HepG2 (cell line): ENCODE data around the gene GFPT1. TPM values are rescaled to one million over a fixed set of nuclear protein-coding genes. Genes with fewer than 3 reads are reported as not detected.

ENCODE experiments used
- ATAC-seq: fragments of 200-7000 bp; cut with Tn5 transposase; 3 replicates; pipeline ENCODE4 v1.9.1; 2020; ENCODE audit warnings: mild to moderate bottlenecking, moderate library complexity
- BruUV-seq: library from RNA; stranded (reverse); fragments of 400-500 nt; replicated peaks from 2 replicates; lab custom pipeline; 2021; lab: Mats Ljungman, UMichigan
- CTCF ChIA-PET: fragments of 300-600 bp; formaldehyde crosslinking; extraction: SDS; loops from one replicate; lab custom pipeline; 2021; ENCODE audit warnings: low total read pairs, inconsistent platforms, low intra/inter-chr PET ratio; lab: Yijun Ruan, JAX
- POLR2A ChIA-PET: fragments of 350-600 bp; sonication (Branson Sonifier 250); formaldehyde crosslinking; loops from one replicate; lab custom pipeline; 2020; ENCODE audit warnings: antibody characterized with exemption, inconsistent platforms; lab: Yijun Ruan, JAX
- DNase-seq: peaks from one replicate; pipeline ENCODE4 v3.0.0-alpha.2; 2015; ENCODE audit warnings: low spot score
- FAIRE-seq: peaks from 3 replicates; lab custom pipeline; 2011; peaks lifted over from hg19 to GRCh38; lab: Jason Lieb, UNC
- H2AFZ ChIP-seq: one replicate; pipeline ENCODE4 v1.6.1; 2011; ENCODE audit warnings: low read length, inconsistent platforms
- H3K27ac ChIP-seq: fragments of 300-600 bp; 3 replicates; pipeline ENCODE4 v1.8.0; 2011; ENCODE audit warnings: mixed run types, mild to moderate bottlenecking, mixed read lengths, low read length, inconsistent platforms; ENCODE audit not compliant: insufficient read depth; ENCODE audit errors: extremely low read length
- H3K27me3 ChIP-seq, 2 experiments: fragments of 200-600 bp in 1 of 2; 2 replicates in 1 of 2; 3 replicates in 1 of 2; pipeline versions ENCODE4 v1.6.0 to v1.8.0; 2011; ENCODE audit warnings: low read length in 2 of 2, mild to moderate bottlenecking in 2 of 2, moderate library complexity in 2 of 2, inconsistent platforms in 1 of 2; ENCODE audit not compliant: insufficient read depth in 2 of 2, control insufficient read depth in 1 of 2
- H3K36me3 ChIP-seq, 2 experiments: fragments of 200-600 bp in 1 of 2; replicated peaks in 1 of 2; 2 replicates in 1 of 2; 3 replicates in 1 of 2; pipeline versions ENCODE4 v1.5.1 to v1.8.0; 2011; ENCODE audit warnings: low read length in 2 of 2, inconsistent platforms in 1 of 2; ENCODE audit not compliant: insufficient read depth in 2 of 2, control insufficient read depth in 1 of 2
- H3K4me1 ChIP-seq: 2 replicates; pipeline ENCODE4 v1.5.1; 2012; ENCODE audit warnings: low read length, inconsistent platforms; ENCODE audit not compliant: insufficient read depth
- H3K4me2 ChIP-seq: 2 replicates; pipeline ENCODE4 v1.6.0; 2011; ENCODE audit warnings: low read depth, low read length, inconsistent platforms
- H3K4me3 ChIP-seq, 3 experiments: fragments of 200-600 bp in 1 of 3; sonication (generic), shearing (Covaris generic) in 1 of 3; replicated peaks in 1 of 3; 2 replicates each; pipeline ENCODE4 v1.5.1; 2011 to 2016; ENCODE audit warnings: low read length in 3 of 3, inconsistent platforms in 2 of 3, low read depth in 2 of 3, mild to moderate bottlenecking in 2 of 3, control low read depth in 1 of 3, mixed read lengths in 1 of 3; ENCODE audit not compliant: insufficient read depth in 1 of 3
- H3K79me2 ChIP-seq: one replicate; pipeline ENCODE4 v1.6.1; 2011; ENCODE audit warnings: low read length, inconsistent platforms; ENCODE audit not compliant: insufficient read depth
- H3K9ac ChIP-seq: 2 replicates; pipeline ENCODE4 v1.6.0; 2011; ENCODE audit warnings: mild to moderate bottlenecking, low read depth, low read length, inconsistent platforms; ENCODE audit not compliant: insufficient read depth
- H3K9me3 ChIP-seq: 2 replicates; pipeline ENCODE4 v1.5.1; 2012; ENCODE audit warnings: mild to moderate bottlenecking, low read length
- H4K20me1 ChIP-seq: 2 replicates; pipeline ENCODE4 v1.6.0; 2011; ENCODE audit warnings: inconsistent platforms, mild to moderate bottlenecking, low read length, moderate library complexity; ENCODE audit not compliant: insufficient read depth
- AKAP8 ChIP-seq: sonication (generic); formaldehyde crosslinking; IDR thresholded peaks from 2 replicates; pipeline ENCODE4 v1.5.1; 2020; ENCODE audit warnings: mild to moderate bottlenecking, missing genetic modification reagents
- CC2D1A ChIP-seq: sonication (generic); formaldehyde crosslinking; IDR thresholded peaks from 2 replicates; pipeline ENCODE4 v1.8.1; 2023; ENCODE audit warnings: mild to moderate bottlenecking, missing genetic modification reagents
- ELF3 ChIP-seq: IDR thresholded peaks from 2 replicates; pipeline ENCODE4 v1.6.1; 2016; ENCODE audit warnings: missing genetic modification reagents, missing compliant biosample characterization
- FOXM1 ChIP-seq: sonication (generic); formaldehyde crosslinking; IDR thresholded peaks from 2 replicates; pipeline ENCODE4 v1.5.0; 2020; ENCODE audit warnings: missing genetic modification reagents
- HMG20A ChIP-seq: IDR thresholded peaks from 2 replicates; pipeline ENCODE4 v1.6.1; 2016; ENCODE audit warnings: borderline replicate concordance
- IRX3 ChIP-seq: sonication (generic); formaldehyde crosslinking; IDR thresholded peaks from 2 replicates; pipeline ENCODE4 v1.8.1; 2023; ENCODE audit warnings: mild to moderate bottlenecking, low read depth, missing genetic modification reagents, borderline replicate concordance
- NFE2L1 ChIP-seq: sonication (generic); formaldehyde crosslinking; IDR thresholded peaks from 2 replicates; pipeline ENCODE4 v1.4.0; 2020; ENCODE audit warnings: missing genetic modification reagents, mild to moderate bottlenecking, borderline replicate concordance
- NFYB ChIP-seq: sonication (generic); formaldehyde crosslinking; IDR thresholded peaks from 2 replicates; pipeline ENCODE4 v1.4.0; 2020; ENCODE audit warnings: missing genetic modification reagents
- NR2C2 ChIP-seq: sonication (generic); formaldehyde crosslinking; IDR thresholded peaks from 2 replicates; pipeline ENCODE4 v1.4.0; 2020; ENCODE audit warnings: missing genetic modification reagents, mild to moderate bottlenecking, moderate library complexity, borderline replicate concordance
- PLRG1 ChIP-seq: fragments of 450-650 bp; conservative IDR thresholded peaks from 2 replicates; pipeline ENCODE4 v1.6.1; 2016
- RAD21 ChIP-seq: fragments of 450-650 bp; formaldehyde crosslinking; IDR thresholded peaks from 2 replicates; pipeline ENCODE4 v1.5.0; 2020; ENCODE audit warnings: mild to moderate bottlenecking
- SMARCE1 ChIP-seq: fragments of 450-650 bp; IDR thresholded peaks from 2 replicates; pipeline ENCODE4 v1.6.1; 2017; ENCODE audit warnings: borderline replicate concordance
- SNRNP70 ChIP-seq: fragments of 200-400 bp; formaldehyde crosslinking; IDR thresholded peaks from 2 replicates; pipeline ENCODE4 v1.6.1; 2017; ENCODE audit warnings: mild to moderate bottlenecking, low read depth, low read length, moderate library complexity
- ZBTB21 ChIP-seq: sonication (generic); formaldehyde crosslinking; IDR thresholded peaks from 2 replicates; pipeline ENCODE4 v1.4.0; 2020; ENCODE audit warnings: missing genetic modification reagents
- ZFP41 ChIP-seq: sonication (generic); formaldehyde crosslinking; IDR thresholded peaks from 2 replicates; pipeline ENCODE4 v1.4.0; 2020; ENCODE audit warnings: mild to moderate bottlenecking, missing genetic modification reagents, borderline replicate concordance
- ZNF30 ChIP-seq: sonication (generic); formaldehyde crosslinking; IDR thresholded peaks from 2 replicates; pipeline ENCODE4 v1.5.0; 2020; ENCODE audit warnings: mild to moderate bottlenecking, missing genetic modification reagents
- ZNF33B ChIP-seq: sonication (generic); formaldehyde crosslinking; IDR thresholded peaks from 2 replicates; pipeline ENCODE4 v1.5.1; 2020; ENCODE audit warnings: mild to moderate bottlenecking, missing genetic modification reagents
- ZNF460 ChIP-seq: sonication (generic); formaldehyde crosslinking; IDR thresholded peaks from 2 replicates; pipeline ENCODE4 v1.5.1; 2020; ENCODE audit warnings: missing genetic modification reagents, mild to moderate bottlenecking, borderline replicate concordance
- WGBS: methylation state at CpG from one replicate; pipeline ENCODE4 v1.1.6; 2017; ENCODE audit warnings: low lambda C conversion rate; 5-methylcytosine and 5-hydroxymethylcytosine counted together
- in situ Hi-C: cut with HindIII; loops from 2 replicates; pipeline ENCODE4 v1.10.0; 2017; ENCODE audit warnings: low pct_unique_long_range_greater_than_20kb; ENCODE audit not compliant: extremely low pct_ligation_motif_present
- intact Hi-C: fragments of 100-400 bp; cut with micrococcal nuclease; formaldehyde crosslinking; loops from one replicate; pipeline ENCODE4 v1.10.0; 2022; ENCODE audit not compliant: unreplicated experiment
- polyA plus RNA-seq, 8 experiments: library from polyadenylated mRNA; depleted of rRNA in 3 of 8; stranded (reverse) in 7 of 8; unstranded in 1 of 8; fragments of >200 nt; fragmentation: Illumina TruSeq in 4 of 8; extraction: Trizol in 4 of 8; gene quantifications; 2 replicates each; pipeline versions ENCODE4 v1.2.1 to v1.2.3, GENCODE V29; 2011 to 2016; ENCODE audit warnings: low read depth in 4 of 8, missing spikeins in 1 of 8, mixed read lengths in 1 of 8; ENCODE audit not compliant: insufficient read depth in 1 of 8
- total RNA-seq, 5 experiments: library from RNA; depleted of rRNA; stranded (reverse); fragments of >200 nt; fragmentation: Illumina TruSeq; extraction: Trizol; gene quantifications; 2 replicates each; pipeline ENCODE4 v1.2.3, GENCODE V29; 2016; ENCODE audit warnings: low read depth in 1 of 5
- TF ChIP-seq, protein P1 (sequence below): sonication (generic); formaldehyde crosslinking; IDR thresholded peaks from 2 replicates; pipeline ENCODE4 v1.4.0; 2020; ENCODE audit warnings: mild to moderate bottlenecking, missing genetic modification reagents
- TF ChIP-seq, protein P2 (sequence below): sonication (generic); formaldehyde crosslinking; IDR thresholded peaks from 2 replicates; pipeline ENCODE4 v1.9.0; 2021; ENCODE audit warnings: missing genetic modification reagents, mild to moderate bottlenecking, borderline replicate concordance
- TF ChIP-seq, protein P3 (sequence below): sonication (generic); formaldehyde crosslinking; IDR thresholded peaks from 2 replicates; pipeline ENCODE4 v1.5.1; 2020; ENCODE audit warnings: missing genetic modification reagents, mild to moderate bottlenecking, borderline replicate concordance
- TF ChIP-seq, protein P4 (sequence below): sonication (generic); formaldehyde crosslinking; conservative IDR thresholded peaks from 2 replicates; pipeline ENCODE4 v1.4.0; 2020; ENCODE audit warnings: mild to moderate bottlenecking, missing genetic modification reagents, moderate library complexity

Gene GFPT1
- total and polyA plus RNA-seq, 2 of the 13 experiments (the other 11 are each of a cell fraction or from before 2014, with no cell fraction given) = 24.0 to 84.9 TPM

DNA sequence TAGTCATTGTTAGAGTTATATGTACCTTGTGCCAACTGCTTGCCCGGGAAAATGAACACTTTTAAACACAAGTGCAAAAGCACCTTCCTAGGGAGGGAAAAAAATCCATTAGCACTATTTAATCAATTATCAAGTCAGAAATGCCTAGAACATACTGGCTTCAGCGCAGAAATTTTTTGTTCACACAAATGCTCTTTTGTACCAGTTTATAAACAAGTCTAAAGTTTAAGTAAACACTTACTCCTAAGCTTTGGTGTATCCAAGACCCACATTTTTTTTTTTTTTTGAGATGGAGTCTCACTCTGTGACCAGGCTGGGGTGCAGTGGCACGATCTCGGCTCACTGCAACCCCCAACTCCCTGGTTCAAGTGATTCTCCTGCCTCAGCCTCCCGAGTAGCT is 30.6 kb downstream of the GFPT1 start:
- no peak overlapping the region for H3K9ac ChIP-seq
- ATAC-seq (peak; percentile 45), DNase-seq (peak; percentile 53), FAIRE-seq (no peak)
- no TSS peak for BruUV-seq
- H3K27ac ChIP-seq = peak overlapping the region; percentile 22
- intact Hi-C loops (no loop called here), in situ Hi-C loops (no loop called here)
- H2AFZ ChIP-seq = no peak overlapping the region
- CTCF ChIA-PET = no interaction called here
- H4K20me1 ChIP-seq = no peaks in the 10 kb centered on the region
- H3K4me3 ChIP-seq = no peak overlapping the region
- H3K4me1 ChIP-seq = peaks cover 30% of the 10 kb centered on the region
- H3K9me3 ChIP-seq = no peaks in the 10 kb centered on the region
- peaks cover 25 to 75% of the 10 kb centered on the region in 2 experiments for H3K36me3 ChIP-seq
- 78% methylated on average over 5 of the region's 5 CpGs for WGBS
- no peak overlapping the region for H3K4me2 ChIP-seq
- H3K27me3 ChIP-seq = no peaks in the 10 kb centered on the region
- H3K79me2 ChIP-seq = no peaks in the 10 kb centered on the region
- POLR2A ChIA-PET = no interaction called here
- TF ChIP-seq, protein P1, sequence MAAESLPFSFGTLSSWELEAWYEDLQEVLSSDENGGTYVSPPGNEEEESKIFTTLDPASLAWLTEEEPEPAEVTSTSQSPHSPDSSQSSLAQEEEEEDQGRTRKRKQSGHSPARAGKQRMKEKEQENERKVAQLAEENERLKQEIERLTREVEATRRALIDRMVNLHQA (CRISPR knock-in tag) = no peak
- no peak for TF ChIP-seq NR2C2
- TF ChIP-seq, protein P2, sequence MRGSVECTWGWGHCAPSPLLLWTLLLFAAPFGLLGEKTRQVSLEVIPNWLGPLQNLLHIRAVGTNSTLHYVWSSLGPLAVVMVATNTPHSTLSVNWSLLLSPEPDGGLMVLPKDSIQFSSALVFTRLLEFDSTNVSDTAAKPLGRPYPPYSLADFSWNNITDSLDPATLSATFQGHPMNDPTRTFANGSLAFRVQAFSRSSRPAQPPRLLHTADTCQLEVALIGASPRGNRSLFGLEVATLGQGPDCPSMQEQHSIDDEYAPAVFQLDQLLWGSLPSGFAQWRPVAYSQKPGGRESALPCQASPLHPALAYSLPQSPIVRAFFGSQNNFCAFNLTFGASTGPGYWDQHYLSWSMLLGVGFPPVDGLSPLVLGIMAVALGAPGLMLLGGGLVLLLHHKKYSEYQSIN = no peak
- TF ChIP-seq, protein P3, sequence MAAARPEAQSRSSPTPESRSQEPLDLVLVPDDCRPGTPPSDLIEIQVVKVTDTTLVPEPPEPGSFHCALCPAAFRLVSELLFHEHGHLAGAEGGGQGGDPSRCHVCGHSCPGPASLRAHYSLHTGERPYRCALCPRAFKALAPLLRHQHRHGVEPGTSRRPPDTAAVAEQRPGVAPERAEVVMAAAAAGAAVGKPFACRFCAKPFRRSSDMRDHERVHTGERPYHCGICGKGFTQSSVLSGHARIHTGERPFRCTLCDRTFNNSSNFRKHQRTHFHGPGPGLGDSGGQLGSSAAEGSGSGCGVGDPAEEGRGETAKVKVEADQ = no peak
- TF ChIP-seq PLRG1 = no peak
- no peak for TF ChIP-seq NFYB (CRISPR knock-in tag)
- TF ChIP-seq CC2D1A (CRISPR knock-in tag) = no peak
- no peak for TF ChIP-seq SMARCE1
- no peak for TF ChIP-seq NFE2L1 (CRISPR knock-in tag)
- no peak for TF ChIP-seq ZNF30
- TF ChIP-seq IRX3 (CRISPR knock-in tag) = no peak
- no peak for TF ChIP-seq AKAP8
- TF ChIP-seq ZNF33B (CRISPR knock-in tag) = no peak
- TF ChIP-seq ELF3 (CRISPR knock-in tag) = no peak
- TF ChIP-seq ZFP41 (CRISPR knock-in tag) = no peak
- no peak for TF ChIP-seq ZBTB21
- TF ChIP-seq SNRNP70 = no peak
- TF ChIP-seq RAD21 (CRISPR knock-in tag) = no peak
- no peak for TF ChIP-seq ZNF460
- TF ChIP-seq FOXM1 (CRISPR knock-in tag) = no peak
- no peak for TF ChIP-seq HMG20A (CRISPR knock-in tag)
- TF ChIP-seq, protein P4, sequence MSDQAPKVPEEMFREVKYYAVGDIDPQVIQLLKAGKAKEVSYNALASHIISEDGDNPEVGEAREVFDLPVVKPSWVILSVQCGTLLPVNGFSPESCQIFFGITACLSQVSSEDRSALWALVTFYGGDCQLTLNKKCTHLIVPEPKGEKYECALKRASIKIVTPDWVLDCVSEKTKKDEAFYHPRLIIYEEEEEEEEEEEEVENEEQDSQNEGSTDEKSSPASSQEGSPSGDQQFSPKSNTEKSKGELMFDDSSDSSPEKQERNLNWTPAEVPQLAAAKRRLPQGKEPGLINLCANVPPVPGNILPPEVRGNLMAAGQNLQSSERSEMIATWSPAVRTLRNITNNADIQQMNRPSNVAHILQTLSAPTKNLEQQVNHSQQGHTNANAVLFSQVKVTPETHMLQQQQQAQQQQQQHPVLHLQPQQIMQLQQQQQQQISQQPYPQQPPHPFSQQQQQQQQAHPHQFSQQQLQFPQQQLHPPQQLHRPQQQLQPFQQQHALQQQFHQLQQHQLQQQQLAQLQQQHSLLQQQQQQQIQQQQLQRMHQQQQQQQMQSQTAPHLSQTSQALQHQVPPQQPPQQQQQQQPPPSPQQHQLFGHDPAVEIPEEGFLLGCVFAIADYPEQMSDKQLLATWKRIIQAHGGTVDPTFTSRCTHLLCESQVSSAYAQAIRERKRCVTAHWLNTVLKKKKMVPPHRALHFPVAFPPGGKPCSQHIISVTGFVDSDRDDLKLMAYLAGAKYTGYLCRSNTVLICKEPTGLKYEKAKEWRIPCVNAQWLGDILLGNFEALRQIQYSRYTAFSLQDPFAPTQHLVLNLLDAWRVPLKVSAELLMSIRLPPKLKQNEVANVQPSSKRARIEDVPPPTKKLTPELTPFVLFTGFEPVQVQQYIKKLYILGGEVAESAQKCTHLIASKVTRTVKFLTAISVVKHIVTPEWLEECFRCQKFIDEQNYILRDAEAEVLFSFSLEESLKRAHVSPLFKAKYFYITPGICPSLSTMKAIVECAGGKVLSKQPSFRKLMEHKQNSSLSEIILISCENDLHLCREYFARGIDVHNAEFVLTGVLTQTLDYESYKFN (CRISPR knock-in tag) = peak; percentile 44; the same call in 1 of the 2 replicates
